Astrocyte (in vitro differentiated cells and primary cell): Measurements from ENCODE around the gene LAMA4. TPM values are rescaled to one million over a fixed set of nuclear protein-coding genes. Genes with fewer than 3 reads are reported as not detected.

Experiments
- DNase-seq: peaks from one replicate; pipeline ENCODE4 v3.0.0-alpha.2; 2010; ENCODE audit warnings: low read depth
- FAIRE-seq: peaks from 2 replicates; lab custom pipeline; 2011; peaks lifted over from hg19 to GRCh38; lab: Jason Lieb, UNC
- H2AFZ ChIP-seq: 2 replicates; pipeline ENCODE4 v1.6.0; 2012; ENCODE audit warnings: low read depth, low read length, inconsistent platforms
- H3K27ac ChIP-seq: 2 replicates; pipeline ENCODE4 v1.5.1; 2011; ENCODE audit warnings: low read depth, low read length, inconsistent platforms
- H3K27me3 ChIP-seq: 2 replicates; pipeline ENCODE4 v1.6.0; 2011; ENCODE audit warnings: low read length, inconsistent platforms; ENCODE audit not compliant: insufficient read depth
- H3K36me3 ChIP-seq: 2 replicates; pipeline ENCODE4 v1.5.1; 2011; ENCODE audit warnings: low read length, inconsistent platforms; ENCODE audit not compliant: insufficient read depth
- H3K4me1 ChIP-seq: 2 replicates; pipeline ENCODE4 v1.5.1; 2011; ENCODE audit warnings: low read length, inconsistent platforms; ENCODE audit not compliant: insufficient read depth
- H3K4me2 ChIP-seq: 2 replicates; pipeline ENCODE4 v1.6.0; 2012; ENCODE audit warnings: low read length, inconsistent platforms
- H3K4me3 ChIP-seq: 2 replicates; pipeline ENCODE4 v1.5.1; 2011; ENCODE audit warnings: low read depth, mild to moderate bottlenecking, low read length, inconsistent platforms; ENCODE audit not compliant: insufficient read depth
- H3K79me2 ChIP-seq: 2 replicates; pipeline ENCODE4 v1.6.0; 2012; ENCODE audit warnings: mild to moderate bottlenecking, low read length, inconsistent platforms; ENCODE audit not compliant: insufficient read depth
- H3K9ac ChIP-seq: 2 replicates; pipeline ENCODE4 v1.6.0; 2012; ENCODE audit warnings: mild to moderate bottlenecking, low read length, inconsistent platforms
- H3K9me3 ChIP-seq: 2 replicates; pipeline ENCODE4 v1.5.1; 2012; ENCODE audit warnings: low read depth, mild to moderate bottlenecking, low read length, inconsistent platforms; ENCODE audit not compliant: insufficient read depth
- H4K20me1 ChIP-seq: 2 replicates; pipeline ENCODE4 v1.6.0; 2012; ENCODE audit warnings: low read length, inconsistent platforms; ENCODE audit not compliant: insufficient read depth
- H3K27ac Mint-ChIP-seq: one replicate; pipeline ENCODE4 v1.8.0; 2021; ENCODE audit warnings: mild to moderate bottlenecking, mixed read lengths; ENCODE audit not compliant: unreplicated experiment
- H3K27me3 Mint-ChIP-seq: one replicate; pipeline ENCODE4 v1.8.0; 2021; ENCODE audit warnings: low read depth, mixed read lengths; ENCODE audit not compliant: unreplicated experiment
- H3K36me3 Mint-ChIP-seq: one replicate; pipeline ENCODE4 v1.8.0; 2021; ENCODE audit warnings: low read depth, mixed read lengths; ENCODE audit not compliant: unreplicated experiment
- H3K4me1 Mint-ChIP-seq: one replicate; pipeline ENCODE4 v1.8.0; 2021; ENCODE audit warnings: low read depth, mixed read lengths; ENCODE audit not compliant: unreplicated experiment
- H3K4me3 Mint-ChIP-seq: one replicate; pipeline ENCODE4 v1.8.0; 2021; ENCODE audit warnings: mild to moderate bottlenecking, moderate library complexity, mixed read lengths; ENCODE audit not compliant: unreplicated experiment
- H3K9me3 Mint-ChIP-seq: one replicate; pipeline ENCODE4 v1.8.0; 2021; ENCODE audit warnings: mild to moderate bottlenecking, mixed read lengths; ENCODE audit not compliant: unreplicated experiment
- EZH2 ChIP-seq: IDR thresholded peaks from 2 replicates; pipeline ENCODE4 v1.6.1; 2012; ENCODE audit warnings: mild to moderate bottlenecking, low read length, inconsistent platforms; ENCODE audit not compliant: insufficient read depth
- total RNA-seq: library from RNA; stranded (reverse); gene quantifications from 2 replicates; pipeline ENCODE4 v1.2.1, GENCODE V29; 2021
- TF ChIP-seq, protein P1 (sequence below): IDR thresholded peaks from 2 replicates; pipeline ENCODE4 v1.5.1; 2011; ENCODE audit warnings: low read depth, mild to moderate bottlenecking, inconsistent platforms, low read length, moderate library complexity; ENCODE audit not compliant: insufficient read depth

Gene LAMA4
- total RNA-seq, 1 donor from 2014 or later: 2.0 TPM

- DNase-seq (peak; percentile 93), FAIRE-seq (peak; percentile 81)
- Histone ChIP-seq H3K4me3 (no peak overlapping the region), H4K20me1 (no peaks in the 10 kb centered on the region), H3K4me1 (peaks cover 38% of the 10 kb centered on the region), H3K9ac (no peak overlapping the region), H3K79me2 (peaks cover 7% of the 10 kb centered on the region), H3K27me3 (no peaks in the 10 kb centered on the region), H3K27ac (peak overlapping the region; percentile 44), H3K4me2 (peak overlapping the region; percentile 42), H3K36me3 (no peaks in the 10 kb centered on the region), H3K9me3 (no peaks in the 10 kb centered on the region), H2AFZ (no peak overlapping the region)
- Mint-ChIP-seq H3K27me3 (no peaks in the 10 kb centered on the region), H3K9me3 (no peaks in the 10 kb centered on the region), H3K4me3 (no peak overlapping the region), H3K27ac (peak overlapping the region; percentile 53), H3K4me1 (peaks cover 22% of the 10 kb centered on the region), H3K36me3 (no peaks in the 10 kb centered on the region)
- TF ChIP-seq, protein P1, sequence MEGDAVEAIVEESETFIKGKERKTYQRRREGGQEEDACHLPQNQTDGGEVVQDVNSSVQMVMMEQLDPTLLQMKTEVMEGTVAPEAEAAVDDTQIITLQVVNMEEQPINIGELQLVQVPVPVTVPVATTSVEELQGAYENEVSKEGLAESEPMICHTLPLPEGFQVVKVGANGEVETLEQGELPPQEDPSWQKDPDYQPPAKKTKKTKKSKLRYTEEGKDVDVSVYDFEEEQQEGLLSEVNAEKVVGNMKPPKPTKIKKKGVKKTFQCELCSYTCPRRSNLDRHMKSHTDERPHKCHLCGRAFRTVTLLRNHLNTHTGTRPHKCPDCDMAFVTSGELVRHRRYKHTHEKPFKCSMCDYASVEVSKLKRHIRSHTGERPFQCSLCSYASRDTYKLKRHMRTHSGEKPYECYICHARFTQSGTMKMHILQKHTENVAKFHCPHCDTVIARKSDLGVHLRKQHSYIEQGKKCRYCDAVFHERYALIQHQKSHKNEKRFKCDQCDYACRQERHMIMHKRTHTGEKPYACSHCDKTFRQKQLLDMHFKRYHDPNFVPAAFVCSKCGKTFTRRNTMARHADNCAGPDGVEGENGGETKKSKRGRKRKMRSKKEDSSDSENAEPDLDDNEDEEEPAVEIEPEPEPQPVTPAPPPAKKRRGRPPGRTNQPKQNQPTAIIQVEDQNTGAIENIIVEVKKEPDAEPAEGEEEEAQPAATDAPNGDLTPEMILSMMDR: no peak
These were observed 32.1 kb downstream of the LAMA4 start for GRCh38 chr6:112221981-112222852.

DNA sequence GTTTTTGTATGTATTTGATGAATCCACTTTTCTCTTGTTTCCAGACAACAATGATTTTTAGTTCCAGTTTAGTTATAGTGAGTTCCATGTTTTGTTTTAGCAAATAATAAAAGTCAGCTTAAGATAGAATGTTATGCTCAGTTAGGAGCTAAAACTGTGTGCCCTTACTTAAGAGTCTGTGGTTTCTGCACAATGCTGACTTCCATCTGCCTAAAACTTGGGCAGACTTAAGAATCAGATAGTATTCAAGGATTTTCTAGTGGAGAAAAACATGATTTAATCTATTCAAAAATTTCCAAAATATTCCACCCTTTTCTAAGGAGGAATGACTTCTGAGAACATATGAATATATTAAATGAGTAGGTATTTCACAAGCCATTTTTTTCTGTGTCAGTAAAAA, 32.8 kb downstream of the LAMA4 start:
- no peak for FAIRE-seq
- no peak overlapping the region for H3K4me2 ChIP-seq

More for the DNA sequence above, 32.8 kb downstream of the LAMA4 start:
- Histone ChIP-seq H3K4me1 (peaks cover 42% of the 10 kb centered on the region), H3K27me3 (no peaks in the 10 kb centered on the region), H4K20me1 (no peaks in the 10 kb centered on the region), H3K9ac (no peak overlapping the region), H2AFZ (no peak overlapping the region), H3K4me3 (no peak overlapping the region), H3K9me3 (no peaks in the 10 kb centered on the region), H3K27ac (peak overlapping the region; percentile 44), H3K79me2 (peaks cover 7% of the 10 kb centered on the region), H3K36me3 (no peaks in the 10 kb centered on the region)
- H3K9me3 Mint-ChIP-seq: no peaks in the 10 kb centered on the region
- TF ChIP-seq, protein P1: no peak
- TF ChIP-seq EZH2: no peak
- no peaks in the 10 kb centered on the region for H3K36me3 Mint-ChIP-seq
- H3K27ac Mint-ChIP-seq: peak overlapping the region; percentile 14
- no peak overlapping the region for H3K4me3 Mint-ChIP-seq
- peaks cover 28% of the 10 kb centered on the region for H3K4me1 Mint-ChIP-seq
- no peaks in the 10 kb centered on the region for H3K27me3 Mint-ChIP-seq
- no peak for DNase-seq
